Panc1 (cell line): Measurements from ENCODE around the gene CTNND2.

Source experiments
- POLR2AphosphoS5 ChIP-seq: IDR thresholded peaks from 2 replicates; pipeline ENCODE4 v1.6.1; 2012; ENCODE audit warnings: mild to moderate bottlenecking, low read depth, low read length, moderate library complexity
- SIN3A ChIP-seq: IDR thresholded peaks from 2 replicates; pipeline ENCODE4 v1.6.1; 2012; ENCODE audit warnings: low read depth, mild to moderate bottlenecking, low read length, moderate library complexity, borderline replicate concordance; ENCODE audit not compliant: insufficient read depth
- TCF7L2 ChIP-seq: IDR thresholded peaks from 2 replicates; pipeline ENCODE4 v1.6.1; 2011; ENCODE audit warnings: mild to moderate bottlenecking, low read depth, low read length, inconsistent platforms
- TF ChIP-seq, protein P1 (sequence below): fragments of 450-650 bp; IDR thresholded peaks from 2 replicates; pipeline ENCODE4 v1.5.1; 2017; ENCODE audit warnings: mild to moderate bottlenecking
- TF ChIP-seq, protein P2 (sequence below), 2 experiments: IDR thresholded peaks; 2 replicates each; pipeline ENCODE4 v1.6.1; 2011 to 2012; ENCODE audit warnings: low read depth in 2 of 2, control low read depth in 1 of 2, low read length in 1 of 2, mild to moderate bottlenecking in 1 of 2, moderate library complexity in 1 of 2; ENCODE audit not compliant: insufficient read depth in 1 of 2

- TF ChIP-seq, protein P1, sequence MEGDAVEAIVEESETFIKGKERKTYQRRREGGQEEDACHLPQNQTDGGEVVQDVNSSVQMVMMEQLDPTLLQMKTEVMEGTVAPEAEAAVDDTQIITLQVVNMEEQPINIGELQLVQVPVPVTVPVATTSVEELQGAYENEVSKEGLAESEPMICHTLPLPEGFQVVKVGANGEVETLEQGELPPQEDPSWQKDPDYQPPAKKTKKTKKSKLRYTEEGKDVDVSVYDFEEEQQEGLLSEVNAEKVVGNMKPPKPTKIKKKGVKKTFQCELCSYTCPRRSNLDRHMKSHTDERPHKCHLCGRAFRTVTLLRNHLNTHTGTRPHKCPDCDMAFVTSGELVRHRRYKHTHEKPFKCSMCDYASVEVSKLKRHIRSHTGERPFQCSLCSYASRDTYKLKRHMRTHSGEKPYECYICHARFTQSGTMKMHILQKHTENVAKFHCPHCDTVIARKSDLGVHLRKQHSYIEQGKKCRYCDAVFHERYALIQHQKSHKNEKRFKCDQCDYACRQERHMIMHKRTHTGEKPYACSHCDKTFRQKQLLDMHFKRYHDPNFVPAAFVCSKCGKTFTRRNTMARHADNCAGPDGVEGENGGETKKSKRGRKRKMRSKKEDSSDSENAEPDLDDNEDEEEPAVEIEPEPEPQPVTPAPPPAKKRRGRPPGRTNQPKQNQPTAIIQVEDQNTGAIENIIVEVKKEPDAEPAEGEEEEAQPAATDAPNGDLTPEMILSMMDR: no peak
- TF ChIP-seq POLR2AphosphoS5: no peak
- TF ChIP-seq, protein P2, sequence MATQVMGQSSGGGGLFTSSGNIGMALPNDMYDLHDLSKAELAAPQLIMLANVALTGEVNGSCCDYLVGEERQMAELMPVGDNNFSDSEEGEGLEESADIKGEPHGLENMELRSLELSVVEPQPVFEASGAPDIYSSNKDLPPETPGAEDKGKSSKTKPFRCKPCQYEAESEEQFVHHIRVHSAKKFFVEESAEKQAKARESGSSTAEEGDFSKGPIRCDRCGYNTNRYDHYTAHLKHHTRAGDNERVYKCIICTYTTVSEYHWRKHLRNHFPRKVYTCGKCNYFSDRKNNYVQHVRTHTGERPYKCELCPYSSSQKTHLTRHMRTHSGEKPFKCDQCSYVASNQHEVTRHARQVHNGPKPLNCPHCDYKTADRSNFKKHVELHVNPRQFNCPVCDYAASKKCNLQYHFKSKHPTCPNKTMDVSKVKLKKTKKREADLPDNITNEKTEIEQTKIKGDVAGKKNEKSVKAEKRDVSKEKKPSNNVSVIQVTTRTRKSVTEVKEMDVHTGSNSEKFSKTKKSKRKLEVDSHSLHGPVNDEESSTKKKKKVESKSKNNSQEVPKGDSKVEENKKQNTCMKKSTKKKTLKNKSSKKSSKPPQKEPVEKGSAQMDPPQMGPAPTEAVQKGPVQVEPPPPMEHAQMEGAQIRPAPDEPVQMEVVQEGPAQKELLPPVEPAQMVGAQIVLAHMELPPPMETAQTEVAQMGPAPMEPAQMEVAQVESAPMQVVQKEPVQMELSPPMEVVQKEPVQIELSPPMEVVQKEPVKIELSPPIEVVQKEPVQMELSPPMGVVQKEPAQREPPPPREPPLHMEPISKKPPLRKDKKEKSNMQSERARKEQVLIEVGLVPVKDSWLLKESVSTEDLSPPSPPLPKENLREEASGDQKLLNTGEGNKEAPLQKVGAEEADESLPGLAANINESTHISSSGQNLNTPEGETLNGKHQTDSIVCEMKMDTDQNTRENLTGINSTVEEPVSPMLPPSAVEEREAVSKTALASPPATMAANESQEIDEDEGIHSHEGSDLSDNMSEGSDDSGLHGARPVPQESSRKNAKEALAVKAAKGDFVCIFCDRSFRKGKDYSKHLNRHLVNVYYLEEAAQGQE (IDR thresholded peaks at IDR 0.05; ENCODE audit: insufficient read depth in 1 of 2, low read depth in 2 of 2, low read length in 1 of 2): no peak
- no peak for TF ChIP-seq TCF7L2
- no peak for TF ChIP-seq SIN3A
Measured at GRCh38 chr5:11426442-11426841, 477.8 kb downstream of the CTNND2 start.
